HG03354 (cell line): Measurements from ENCODE around the gene ME3.
A peak's percentile ranks its signal among the peaks of the same experiment; 100 is the strongest.
"Not testable (repeated sequence)": the region's sequence is repeated elsewhere in the genome, so short reads cannot be mapped to it uniquely, and the experiment has no call there.

Experiments used
- ATAC-seq: cut with Tn5 transposase; IDR thresholded peaks from one replicate; pipeline ENCODE4 v1.9.1; 2021; ENCODE audit warnings: mild to moderate bottlenecking; ENCODE audit not compliant: unreplicated experiment, poor library complexity, severe bottlenecking

The ME3 gene

DNA sequence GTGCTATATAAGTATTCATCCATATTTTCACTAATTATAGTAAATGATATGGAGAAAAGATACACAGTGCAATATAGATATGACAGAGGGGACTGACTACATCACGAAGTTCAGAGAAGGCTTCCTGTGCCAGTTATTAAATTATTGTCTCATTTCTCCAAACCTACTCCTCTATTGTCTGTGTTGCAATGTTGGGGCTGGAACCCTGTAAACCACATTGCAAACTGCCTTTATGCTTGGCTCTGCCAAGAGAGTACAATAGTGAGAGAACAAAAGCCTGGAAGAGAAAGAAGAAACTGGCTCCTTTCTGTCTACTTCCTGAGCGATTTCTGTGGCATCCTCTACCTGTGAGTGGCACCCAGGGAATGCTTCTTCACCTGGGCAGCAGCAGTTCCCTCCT lies 46.4 kb downstream of the ME3 start:
- no peak for ATAC-seq

DNA sequence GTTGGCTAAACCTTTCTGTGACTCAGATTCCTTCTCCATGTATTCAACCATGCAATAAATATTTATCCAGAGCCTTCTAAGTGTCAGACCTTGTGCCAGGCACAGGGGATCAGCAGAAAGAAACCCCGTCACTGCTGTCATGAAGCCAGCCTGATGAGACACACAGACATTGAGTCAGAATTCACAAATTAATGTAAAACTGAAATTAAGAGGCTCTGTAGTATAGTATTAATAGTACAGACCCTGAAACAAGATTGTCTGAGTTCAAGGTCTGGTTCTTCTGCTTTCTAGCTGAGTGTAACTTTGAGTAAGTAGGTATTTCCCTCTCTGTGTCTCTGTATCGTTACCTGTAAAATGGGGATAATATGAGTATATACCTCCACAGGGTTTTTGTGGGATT lies 46.9 kb downstream of the ME3 start:
- ATAC-seq: peak; percentile 59

DNA sequence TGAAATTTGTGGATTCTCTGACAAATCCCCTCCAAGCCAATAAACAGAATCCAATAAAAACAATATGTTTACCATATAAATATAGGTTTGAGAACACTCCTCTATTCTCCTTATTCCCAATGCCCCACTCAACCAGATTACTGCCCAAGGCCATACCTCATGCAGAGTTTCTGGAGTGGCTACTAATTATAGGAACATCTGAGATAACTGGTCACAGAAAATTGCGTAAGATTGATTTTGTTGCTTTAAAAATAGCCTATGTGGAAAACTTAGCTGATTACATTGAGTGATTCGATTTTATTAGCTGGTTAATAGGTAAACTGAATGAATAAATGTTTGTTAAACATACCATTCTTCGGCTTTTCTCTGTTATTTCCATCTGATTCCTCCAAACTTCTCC lies 48.0 kb downstream of the ME3 start:
- no peak for ATAC-seq

DNA sequence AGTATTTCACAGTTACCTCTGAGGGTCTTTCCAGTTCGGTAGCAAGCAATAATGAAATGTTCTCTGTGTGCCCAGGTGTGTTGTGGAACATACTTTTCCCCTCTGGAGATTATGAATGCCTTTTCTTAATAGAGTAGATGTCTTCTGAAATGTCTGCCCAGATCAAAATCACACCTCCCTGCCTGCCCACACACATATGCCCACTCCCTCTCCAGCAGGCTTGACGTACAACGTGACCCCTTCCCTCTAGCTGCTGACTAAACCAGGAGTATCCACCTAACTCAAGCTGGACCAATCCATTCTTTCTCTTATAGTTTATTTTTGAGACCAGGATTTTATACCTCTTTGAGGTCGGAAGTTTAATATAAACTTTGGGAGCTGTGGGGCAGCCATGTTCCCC lies 48.7 kb downstream of the ME3 start:
- ATAC-seq: no peak

DNA sequence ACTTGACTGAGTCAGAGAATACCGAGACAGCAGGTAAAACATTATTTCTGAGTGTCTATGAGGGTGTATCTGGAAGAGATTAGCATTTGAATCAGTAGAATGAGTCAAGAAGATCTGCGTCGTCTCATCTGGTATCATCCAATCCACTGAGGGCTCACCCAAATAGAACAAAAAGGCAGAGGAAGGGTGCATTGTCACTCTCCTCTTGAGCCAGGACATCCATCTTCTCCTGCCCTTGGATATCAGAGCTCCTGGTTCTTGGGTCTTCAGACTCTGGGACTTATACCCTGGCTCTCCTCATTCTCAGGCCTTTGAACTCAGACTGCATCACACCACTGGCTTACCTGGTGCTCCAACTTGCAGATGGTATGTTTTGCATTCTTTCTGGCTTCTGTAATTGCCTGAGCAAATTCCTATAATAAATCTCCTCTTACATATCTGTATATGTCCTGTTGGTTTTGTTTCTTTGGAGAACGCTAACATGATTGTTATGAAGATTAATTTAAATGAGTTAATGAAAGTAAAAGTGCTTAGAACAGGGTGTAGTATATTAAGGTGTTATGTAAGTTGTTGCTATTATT lies 49.3 kb downstream of the ME3 start:
- ATAC-seq: no peak

DNA sequence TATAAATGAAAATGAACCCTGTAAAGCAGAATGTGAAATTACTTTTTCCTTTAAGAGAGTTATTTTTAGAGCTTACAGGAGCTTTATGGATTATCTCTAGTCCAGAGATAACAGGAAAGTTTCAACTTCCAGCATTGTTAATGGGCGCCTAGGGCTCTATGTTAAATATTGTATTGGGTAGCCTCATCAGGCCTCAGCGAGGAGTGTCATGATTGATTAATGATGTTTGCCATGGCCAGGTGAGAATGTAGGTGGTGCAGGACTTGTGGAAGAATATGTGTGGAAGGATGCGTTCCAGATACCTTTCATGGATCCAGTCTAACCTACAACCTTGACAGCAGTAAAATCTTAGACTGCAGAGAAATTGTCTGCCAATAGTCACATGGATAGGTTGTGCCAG lies 50.6 kb downstream of the ME3 start:
- ATAC-seq: no peak

DNA sequence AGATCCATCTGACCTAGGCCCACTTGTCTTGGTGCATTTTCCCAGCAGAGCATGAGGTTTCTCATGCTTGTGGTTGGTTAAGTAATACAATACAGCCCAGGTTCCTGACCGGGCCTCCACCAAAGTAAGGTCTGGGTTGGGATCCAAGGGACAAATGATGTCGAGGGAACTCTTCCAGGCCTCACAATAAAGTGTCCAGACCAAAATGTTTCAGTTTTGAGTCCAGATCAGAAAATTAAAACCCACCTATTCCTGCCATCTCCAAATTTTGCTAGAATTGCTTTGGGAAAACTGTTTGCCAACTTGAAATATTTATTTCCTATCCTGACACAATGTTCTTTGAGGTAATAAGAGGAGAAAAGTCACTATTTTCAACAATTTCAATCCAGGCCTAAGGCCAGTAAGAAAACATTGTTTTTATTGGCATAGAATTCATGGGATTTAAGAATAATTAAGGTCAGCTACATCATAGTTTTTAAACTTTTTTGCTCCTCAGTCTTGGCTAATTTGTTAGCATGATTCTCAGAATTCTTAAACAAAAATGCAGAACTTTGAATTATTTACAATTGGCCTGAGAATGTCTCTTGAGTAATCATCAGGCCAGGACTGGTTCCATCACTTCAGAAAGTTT lies 51.4 kb downstream of the ME3 start:
- no peak for ATAC-seq

DNA sequence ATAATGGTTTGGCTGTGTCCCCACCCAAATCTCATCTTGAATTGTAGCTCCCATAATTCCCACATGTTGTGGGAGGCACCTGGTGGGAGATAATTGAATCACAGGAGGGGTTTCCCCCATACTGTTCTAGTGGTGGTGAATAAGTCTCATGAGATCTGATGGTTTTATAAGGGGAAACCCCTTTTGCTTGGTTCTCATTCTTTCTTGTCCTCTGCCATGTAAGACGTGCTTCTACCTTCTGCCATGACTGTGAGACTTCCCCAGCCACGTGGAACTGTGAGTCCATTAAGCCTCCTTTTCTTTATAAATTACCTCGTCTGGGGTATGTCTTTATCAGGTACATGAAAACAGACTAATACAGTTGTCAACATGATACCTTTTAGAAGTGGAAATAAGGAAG lies 53.0 kb downstream of the ME3 start:
- ATAC-seq: not testable (repeated sequence)

DNA sequence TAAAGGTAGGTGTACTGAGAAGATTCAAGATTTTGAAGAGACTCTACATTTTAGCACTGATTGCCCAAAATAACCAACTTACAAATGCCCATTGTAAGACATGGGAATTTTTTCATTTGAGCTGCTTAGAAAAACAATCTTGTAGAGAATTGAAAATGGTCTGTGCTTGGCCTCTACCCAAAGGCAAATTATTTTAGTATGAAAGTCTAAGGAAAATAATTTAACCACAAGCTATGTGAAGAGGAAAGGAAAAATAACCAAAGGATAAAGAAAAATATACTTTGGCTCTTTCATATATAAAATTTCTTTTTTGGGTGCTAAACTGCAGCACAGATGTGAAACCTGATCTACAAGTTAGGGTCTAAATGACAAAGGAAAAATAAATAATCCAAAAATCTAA lies 54.9 kb downstream of the ME3 start:
- no peak for ATAC-seq

DNA sequence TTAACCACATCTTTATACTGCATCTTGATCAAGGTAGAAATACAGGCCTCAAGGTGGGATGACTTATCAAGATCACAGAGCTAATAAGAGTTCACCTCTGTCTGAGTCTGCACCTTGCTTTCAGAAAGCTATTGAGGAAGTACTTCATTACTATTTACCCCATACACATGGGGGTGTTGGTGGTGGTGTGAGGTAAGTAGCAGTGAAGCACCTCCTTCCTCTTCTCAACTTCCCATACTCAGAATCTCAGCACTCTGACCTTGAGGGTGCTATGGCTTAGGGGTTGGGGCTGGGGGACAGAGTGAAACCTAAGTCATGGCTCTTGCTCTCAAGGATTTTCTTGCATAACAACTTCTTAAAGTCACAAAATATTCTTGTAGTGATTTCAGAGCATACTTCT lies 56.9 kb downstream of the ME3 start:
- no peak for ATAC-seq

DNA sequence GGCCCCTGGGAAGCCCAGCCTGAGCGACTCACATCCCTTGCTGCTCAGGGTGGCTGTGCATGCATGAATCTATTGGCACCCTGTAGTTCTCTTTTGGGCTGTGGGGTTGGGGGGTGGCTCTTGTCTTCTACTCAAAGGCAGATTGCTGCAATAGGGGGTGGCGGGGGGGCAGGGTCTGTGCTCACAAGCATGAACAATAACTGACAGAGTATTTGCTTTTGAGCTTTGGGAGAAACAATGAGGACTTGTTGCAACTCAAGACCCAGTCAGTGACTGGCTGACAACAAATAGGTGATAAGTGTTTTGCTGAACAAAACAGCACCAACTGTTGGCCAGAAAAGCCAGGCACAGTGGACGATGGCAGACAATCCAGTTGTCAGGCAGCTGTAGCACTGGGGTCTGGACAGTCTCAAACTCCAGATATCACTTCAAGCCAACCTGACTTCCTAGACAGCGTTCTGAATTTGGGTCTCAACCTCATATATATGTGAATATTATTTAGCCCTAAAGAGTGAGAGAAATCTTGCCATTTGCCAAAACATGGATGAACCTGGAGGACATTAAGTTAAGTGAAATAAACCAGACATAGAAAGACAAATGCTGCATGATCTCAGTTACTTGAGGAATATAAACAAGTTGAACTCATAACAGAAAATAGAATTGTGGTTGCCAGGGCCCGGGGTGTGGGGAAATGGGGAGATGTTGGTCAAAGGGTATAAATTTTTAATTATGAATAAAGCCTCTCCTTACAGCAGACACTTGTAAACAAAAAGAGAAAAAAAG lies 61.7 kb downstream of the ME3 start:
- no peak for ATAC-seq

DNA sequence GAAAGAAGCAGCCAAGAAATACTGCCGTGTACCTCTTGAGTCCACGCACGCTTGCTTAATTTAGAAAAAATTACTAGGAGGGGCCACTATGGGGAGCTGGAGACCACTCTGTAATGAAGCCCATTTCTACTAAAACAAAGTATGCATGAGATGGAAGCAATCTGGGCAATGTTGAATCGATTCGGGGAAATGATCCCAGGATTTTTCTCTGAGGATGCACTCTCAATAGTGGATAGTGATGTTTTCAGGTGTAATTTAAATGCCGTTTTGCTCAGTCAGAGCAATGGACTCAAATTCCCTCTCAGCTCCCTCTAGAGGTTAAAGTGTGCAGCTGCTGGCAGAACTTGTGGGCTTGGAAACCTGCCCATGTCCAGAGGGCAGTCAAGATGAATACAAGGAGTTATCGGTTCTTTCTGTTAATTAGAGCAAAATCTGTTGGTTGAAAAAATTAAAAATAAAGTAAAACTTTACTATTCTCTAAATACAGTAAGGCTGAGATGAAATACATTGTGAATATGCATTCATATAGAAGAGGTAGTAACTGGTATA lies 64.1 kb downstream of the ME3 start:
- ATAC-seq: peak; percentile 96

DNA sequence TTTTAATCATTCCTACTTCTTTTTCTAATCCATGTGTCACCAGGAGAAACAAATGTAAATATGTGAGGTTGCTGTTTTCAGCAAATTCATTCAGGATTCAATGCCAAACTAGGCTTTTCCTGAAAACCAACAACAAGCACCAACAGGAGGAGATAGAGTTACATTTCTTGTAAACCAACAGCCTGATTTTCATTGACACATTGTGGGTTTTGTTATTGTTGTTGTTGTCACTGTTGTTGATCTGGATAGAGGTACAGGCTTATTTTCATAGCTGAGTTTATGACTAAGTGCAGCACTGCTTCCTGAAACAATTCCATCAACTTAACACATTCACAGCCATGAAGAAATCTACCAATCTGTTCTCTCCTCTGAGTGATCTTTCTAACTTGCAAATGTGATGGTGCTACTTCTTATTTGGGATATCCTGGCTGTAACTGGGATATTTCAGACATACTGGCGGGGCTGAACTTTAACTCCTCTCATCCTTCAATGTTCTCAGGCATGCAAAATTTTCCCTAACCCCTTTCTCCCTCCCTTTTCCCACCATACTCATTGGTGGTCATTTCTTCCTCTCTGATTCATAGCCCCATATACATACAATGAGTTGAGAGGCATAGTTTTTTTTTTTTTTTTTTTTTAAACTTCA lies 65.5 kb downstream of the ME3 start:
- ATAC-seq: no peak

DNA sequence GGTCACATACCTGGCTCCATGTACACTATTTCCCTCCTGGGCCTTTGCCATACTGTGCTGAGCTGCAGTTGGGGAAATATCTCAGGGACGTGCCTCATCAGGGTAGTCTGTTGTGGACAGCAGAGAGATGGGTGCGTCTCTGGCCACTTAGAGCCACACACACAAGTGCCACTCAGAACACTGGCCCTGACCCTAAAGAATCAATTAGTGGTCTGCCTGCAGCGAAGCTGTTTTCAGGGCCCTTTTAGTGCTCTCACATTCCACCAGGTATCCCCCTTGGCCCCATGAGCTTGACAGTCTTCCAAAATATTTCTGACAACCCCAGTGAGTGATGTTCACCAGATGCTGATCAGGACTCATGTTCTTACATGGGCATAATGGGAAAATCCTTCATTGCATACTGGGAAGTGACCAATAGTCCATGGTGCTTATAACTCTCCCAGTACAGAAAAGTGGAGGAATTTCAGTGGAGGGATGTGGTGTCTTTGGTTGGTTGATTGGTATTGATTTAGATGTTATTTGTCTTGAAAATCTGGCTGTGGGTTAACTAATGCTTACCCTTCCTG lies 66.1 kb downstream of the ME3 start:
- no peak for ATAC-seq

DNA sequence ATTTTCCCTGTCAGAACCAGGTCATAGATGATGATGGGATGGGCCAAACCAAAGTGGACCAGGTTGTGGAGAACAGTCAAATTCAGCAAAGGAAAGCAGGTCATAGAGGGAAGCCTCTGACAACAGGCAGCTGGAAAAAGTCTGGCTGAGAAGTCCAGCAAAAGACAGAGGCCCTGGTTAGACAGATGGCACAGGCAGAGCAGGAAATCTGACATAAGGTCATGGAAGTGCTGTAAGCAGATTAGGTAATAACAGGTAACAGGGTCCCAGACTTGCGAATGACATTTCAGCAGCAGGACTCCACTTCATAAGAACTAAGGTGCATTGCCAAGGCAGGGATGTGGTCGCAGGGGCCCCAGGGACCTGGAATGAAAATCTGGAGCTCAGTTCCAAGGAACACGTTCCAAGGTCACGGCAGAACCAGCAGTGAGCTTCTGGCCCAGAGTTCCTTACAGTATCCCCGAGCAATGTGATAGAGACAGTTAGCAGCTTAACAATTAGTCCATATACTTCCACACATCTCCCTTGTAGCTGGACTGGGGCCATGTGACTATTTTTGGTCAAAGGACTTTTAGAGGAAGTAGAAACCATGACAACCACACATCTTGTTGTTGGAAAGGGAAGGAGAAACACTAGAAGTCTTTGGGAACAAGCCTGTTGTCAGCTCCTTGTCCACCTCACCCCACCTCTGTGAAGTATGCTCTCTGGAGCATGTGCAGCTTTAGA lies 75.4 kb downstream of the ME3 start:
- ATAC-seq: no peak

DNA sequence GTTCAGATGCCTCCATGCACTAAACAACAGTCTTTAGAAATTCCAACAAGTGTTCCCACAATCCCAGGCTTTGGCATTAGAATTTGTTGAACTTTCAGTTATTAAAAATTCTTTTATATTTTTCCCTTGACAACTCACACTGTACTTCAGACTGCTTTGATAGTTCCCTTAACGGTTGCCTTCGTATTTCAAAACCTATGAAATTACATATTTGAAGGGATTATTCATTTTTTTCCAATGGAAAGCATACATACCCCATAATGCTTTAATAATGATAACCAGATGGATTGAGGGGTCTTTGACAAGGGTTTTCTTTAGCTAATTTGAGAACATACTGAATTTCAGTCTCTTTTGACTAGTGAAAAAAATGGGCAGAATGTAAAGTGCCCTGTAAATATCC lies 76.5 kb downstream of the ME3 start:
- ATAC-seq: no peak

DNA sequence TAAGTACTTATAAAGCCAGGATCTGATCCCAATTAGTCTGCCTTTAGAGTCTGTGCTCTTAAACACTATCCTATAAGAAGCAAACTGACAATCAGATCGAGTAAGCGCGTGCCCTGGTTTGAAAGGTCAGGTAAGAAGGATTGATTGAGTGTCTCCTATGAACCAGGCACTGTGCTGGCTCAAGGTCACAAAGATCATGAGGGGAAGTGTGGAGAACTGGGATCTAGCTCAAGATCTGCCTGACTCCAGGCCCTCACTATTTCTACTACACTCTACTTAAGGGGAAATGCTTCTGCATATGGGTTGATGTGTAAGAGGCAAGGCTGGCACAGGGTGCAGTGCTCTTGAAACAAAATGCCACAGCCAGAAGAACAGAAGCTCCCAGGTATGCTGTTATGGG lies 77.0 kb downstream of the ME3 start:
- no peak for ATAC-seq

DNA sequence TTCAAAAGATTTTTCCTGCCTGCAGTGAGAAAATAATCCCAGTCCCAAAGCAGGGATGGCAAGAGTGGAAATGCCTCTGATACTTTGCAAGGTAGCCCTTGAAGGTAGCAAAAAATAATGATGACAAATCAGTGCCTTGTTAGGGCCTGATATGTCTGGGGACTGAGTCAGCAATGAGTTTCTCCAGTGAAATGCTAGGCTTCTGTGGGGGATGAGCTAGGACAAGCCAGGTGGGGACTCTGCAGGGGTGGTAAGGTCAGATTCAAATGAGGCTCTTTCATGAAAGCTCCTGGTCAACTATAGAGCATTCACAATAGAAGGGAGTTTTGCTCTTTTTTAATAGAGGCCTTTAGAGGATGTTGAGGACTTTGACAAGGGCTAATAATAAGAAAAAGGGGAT lies 77.7 kb downstream of the ME3 start:
- ATAC-seq: no peak

DNA sequence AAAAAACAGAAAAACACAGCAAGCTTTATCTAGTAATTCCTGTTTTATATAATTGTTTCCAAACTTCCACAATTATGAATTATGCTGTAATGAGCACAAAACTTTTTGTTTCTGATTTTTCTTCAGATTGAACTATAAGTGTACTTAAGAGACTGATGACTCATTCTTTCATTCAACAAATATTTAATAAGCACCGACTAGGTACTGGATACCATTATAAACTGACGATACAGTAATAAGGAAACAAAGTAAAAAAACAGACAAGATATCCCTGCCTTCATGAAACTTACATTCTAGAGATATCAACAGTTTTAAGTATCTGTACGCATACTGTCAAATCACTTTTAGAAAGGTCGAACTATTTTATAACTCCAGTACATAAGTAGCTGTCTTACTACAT lies 78.6 kb downstream of the ME3 start:
- ATAC-seq: no peak
